ENCODE data around the gene NXPE2.

DNA sequence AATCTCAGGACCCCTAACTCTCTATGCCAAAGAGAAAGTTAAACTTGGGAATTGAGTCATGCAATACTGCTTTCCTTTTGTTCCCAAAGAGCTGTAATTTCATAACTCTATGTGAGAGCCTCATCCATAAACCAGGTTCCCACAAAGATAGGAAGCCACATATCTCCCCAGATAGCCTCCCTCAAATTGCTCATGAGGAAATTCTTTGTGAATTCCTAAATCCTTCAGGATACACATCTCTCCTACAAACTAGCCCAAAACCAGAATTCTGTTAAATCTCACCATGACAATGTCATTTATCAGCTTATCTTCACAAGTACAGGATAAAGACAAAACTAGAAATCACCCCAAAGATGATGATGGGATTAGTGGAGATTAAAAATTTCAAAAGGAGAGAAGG, 4.7 kb upstream of the NXPE2 start:
- TF ChIP-seq POLR2AphosphoS5 (IDR thresholded peaks at IDR 0.05; ENCODE audit: insufficient read depth in 1 of 2, low read depth in 1 of 2) (no peak), POLR2A (IDR thresholded peaks at IDR 0.05) (no peak)
